DMS153 (cell line): ENCODE results near the gene UBE2J2.

Experiments
- DNase-seq: peaks from one replicate; lab custom pipeline; 2025; lab: John Stamatoyannopoulos, UW

Gene UBE2J2

DNA sequence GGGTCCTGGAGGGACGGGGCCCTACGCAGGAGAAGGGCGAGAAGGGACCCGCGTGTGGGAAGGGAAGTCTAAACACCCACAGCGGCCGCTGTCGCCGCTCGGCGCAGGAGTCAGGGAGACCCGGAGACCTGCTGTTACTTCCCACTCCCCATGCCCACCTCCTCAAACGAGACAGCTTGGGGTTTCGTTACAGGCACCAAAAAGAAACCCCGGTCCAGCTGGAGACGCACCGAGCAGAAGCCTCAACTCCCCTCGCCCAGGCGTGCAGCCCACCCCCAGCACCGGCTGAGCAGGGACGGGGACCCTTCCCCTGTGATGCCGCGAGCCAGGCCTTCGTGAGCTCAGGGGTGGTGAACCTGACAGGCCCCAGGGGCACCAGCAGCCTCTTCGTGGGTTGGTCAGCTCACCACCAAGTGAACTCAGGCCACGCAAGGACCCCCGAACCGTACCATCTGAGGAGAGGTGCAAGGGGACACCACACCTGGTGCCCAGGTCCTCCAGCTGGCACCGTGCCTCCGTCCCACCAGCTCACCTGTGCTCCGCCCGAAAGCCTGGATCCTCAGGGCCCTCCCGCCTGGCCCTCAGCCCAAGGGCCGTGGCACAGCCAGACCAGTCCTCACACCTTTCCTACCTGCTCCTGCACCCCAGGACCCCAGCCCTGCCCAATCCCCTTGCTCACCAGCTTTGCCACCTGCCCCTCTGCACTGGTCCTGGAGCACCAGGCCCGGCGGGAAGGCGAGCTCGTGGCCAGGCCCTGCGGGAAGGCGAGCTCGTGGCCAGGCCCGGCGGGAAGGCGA is 46.9 kb downstream of the UBE2J2 start:
- no peak for DNase-seq

DNA sequence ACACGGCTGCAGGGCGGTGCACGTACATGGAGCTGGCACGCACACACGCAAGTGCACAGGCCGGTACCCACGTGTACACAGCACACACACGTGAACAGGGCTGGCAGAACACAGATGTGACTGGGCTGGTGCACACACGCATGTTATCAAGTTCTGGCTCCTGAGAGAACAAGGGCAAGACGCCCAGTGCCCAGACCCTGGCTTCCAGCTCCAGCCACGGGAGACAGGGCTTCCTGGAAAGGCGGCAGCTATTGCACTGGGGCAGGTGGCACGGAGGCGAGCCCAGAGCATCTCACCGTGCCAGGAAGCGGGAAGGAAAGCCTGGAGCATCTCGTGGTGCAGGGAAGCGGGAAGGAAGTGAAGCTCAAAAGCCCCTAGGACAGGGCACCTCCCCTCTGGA is 47.7 kb downstream of the UBE2J2 start:
- no peak for DNase-seq

DNA sequence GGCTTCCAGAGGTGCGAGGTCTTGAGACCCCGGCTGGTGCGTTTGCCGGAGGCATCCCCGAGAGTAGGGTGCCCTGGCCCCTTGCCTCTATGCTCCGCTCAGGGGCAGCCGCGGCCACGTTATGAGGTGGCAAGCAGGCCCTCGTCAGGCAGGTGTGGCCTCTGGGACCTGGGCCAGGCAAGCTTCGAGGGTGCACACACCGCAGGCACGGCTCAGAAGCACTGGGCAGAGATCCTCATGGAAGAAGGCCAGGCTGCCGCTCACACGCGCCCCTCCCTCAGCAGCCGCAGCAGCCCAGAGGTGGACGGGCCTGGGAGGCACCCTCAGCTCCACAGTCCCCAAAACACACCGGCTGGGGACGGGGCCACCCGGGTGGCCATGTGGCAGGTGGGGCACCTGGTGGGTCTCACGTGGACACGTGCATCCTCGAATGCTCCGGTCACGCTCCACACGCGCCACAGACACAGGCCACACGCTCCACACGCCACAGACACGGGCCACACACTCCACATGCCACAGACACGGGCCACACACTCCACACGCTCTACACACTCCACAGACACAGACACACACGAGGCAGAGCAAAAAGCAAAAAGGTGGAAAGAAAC is 48.3 kb downstream of the UBE2J2 start:
- no peak for DNase-seq

- no peak for DNase-seq
These were observed 49.8 kb downstream of the UBE2J2 start for GRCh38 chr1:1223891-1224290.

DNA sequence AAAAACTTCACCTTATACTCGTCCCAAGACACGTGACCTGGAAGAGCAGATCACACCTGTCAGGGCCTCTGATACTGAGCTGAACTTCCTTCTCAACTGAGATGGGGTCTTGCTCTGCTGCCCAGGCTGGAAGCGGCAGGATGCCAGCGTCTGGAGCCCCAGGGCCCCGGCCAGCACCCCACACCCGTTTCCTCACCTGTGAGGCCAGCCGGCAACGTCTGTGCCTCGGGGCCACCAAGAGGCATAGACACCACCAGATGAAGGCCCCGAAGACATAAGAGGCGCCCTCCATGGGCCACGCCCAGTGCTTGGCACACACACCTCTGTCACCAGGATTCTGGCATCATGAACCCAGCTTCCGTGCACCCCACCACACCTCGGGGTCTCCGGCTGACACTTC is 50.3 kb downstream of the UBE2J2 start:
- no peak for DNase-seq

- DNase-seq = no peak
These were observed 51.0 kb downstream of the UBE2J2 start for GRCh38 chr1:1222575-1223225.

- DNase-seq = no peak
These were observed 51.6 kb downstream of the UBE2J2 start for GRCh38 chr1:1221887-1222574.

- no peak for DNase-seq
These were observed 53.5 kb downstream of the UBE2J2 start for GRCh38 chr1:1220197-1220596.

DNA sequence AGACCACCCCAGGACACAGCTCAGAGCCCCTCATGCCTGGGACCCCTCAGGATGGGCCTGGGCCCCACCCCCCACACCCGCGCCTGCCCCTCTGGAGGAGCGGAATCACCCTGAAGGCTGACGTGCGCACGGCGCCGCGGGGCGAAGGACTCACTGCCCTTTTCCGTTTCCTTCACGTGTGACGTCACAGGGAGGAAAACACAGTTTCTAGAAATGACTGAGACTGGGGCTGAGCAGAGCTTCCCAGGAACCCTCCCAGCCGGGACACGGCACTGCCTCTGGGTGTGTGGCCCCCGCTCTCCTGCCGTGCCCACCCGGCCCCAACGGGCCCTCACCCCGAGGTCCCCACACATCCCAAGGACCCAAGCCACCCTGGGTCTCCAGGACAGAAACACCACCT is 54.3 kb downstream of the UBE2J2 start:
- DNase-seq = no peak

DNA sequence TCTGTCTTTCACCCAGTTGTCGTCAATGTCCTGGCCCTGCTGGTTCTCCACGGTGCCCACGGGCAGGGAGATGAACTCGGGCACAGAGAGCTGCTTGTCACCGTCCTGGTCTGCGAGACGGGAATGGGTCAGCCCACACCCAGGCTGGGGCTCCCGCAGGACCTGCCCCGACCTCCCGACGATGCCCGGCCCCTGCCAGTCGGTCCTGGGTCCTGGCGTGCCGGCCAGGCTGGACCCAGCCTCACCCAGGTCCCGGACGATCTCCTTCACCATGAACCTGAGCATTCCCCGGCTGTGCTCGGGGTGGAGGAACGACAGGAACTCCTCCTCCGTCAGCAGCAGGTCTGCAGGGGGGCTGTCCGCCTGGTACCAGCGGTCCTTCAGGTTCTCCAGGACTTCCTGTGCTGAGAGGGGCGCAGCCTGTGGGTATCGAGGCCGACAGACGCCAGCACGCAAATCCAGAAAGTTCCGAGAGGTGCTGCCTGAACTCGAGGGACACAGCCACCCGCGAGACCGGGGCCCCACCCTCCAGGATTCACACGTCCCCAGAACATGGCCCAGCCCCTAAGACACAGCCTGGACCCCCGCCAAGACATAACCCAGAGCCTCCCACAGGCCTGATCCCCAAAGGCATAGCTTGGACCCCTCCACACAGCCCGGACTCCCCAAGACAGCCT is 55.0 kb downstream of the UBE2J2 start:
- no peak for DNase-seq

DNA sequence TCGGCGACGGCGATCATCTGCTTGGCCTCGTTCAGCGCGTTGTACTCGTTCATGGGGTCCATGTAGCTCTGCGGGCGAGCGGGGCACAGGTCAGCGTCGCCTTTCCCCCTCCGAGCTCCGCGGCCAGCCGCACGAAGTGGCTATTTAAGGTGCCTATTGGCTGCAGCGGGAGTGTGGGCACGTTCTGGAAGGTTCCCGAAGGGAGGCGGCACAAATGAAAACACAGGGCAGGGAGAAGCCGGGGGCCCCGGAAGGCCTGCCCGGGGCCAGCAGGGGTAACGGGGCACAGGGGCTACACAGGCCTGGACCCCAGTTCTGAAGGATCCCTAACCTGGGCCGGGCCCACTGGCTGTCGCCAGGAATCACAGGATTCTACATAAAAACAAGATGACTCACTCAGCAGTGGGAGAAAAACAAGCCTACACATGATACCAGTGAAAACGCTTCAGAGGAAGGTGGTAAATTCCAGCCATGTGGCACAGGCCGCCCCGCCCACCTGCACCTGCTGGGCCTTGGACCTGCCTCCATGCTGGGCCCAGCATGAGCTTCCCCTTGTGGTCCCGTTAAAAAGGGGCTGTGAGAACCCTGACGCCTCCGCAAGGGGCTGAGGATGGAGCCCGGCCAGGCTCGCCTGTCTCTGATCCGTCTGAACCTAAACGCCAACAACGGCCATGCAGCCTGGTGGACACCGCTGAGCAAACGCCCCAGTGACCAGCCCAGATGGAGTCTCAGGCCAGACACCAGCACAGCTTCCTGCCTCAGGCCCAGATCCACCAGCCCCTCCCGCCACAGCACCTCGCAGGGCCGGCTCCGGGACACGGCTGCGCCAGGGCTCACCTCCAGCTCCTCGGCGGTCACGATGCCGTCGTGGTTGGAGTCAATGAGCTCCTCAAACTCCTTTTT is 55.8 kb downstream of the UBE2J2 start:
- no peak for DNase-seq

- DNase-seq = no peak
These were observed 56.7 kb downstream of the UBE2J2 start for GRCh38 chr1:1216770-1217620.

GRCh38 chr1:1215881-1216605 is 57.6 kb downstream of the UBE2J2 start:
- no peak for DNase-seq

DNA sequence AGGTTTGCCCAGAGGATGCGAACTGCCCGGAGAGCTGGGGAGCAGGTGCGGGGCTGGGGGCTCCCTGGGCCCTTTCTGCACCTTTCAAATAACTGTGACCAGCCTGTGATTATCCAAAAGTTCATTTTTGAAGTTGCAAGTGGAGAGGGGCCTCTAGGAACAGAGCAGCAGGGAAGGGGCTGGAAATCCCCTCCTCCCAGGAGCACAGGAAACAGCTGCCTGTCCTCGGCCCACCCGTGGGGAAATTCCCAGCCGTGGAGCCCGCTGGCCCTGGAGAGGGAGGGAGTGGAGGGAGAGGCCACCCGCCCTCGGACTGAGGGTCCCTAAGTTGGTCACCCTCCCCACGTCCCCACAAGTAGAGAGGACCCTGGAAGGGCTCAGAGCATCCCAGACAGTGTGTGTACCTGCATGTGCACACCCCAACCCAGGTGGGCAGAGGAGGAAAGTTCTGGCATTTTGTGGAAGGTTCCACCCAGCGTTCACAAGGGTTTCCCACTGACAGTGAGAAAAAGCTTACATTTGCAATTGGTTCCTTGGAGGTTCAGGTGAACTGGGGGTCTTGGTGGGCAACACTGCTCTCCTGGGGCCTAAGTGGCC is 58.5 kb downstream of the UBE2J2 start:
- DNase-seq = no peak

GRCh38 chr1:1213345-1214265 is 60.0 kb downstream of the UBE2J2 start, which contains the start of gene TNFRSF4:
TSS of gene TNFRSF4 (minus strand) at chr1:1214153. CDS start at chr1:1214127, 26 bp downstream.
- no peak for DNase-seq

GRCh38 chr1:1212780-1213344 is 60.8 kb downstream of the UBE2J2 start:
- DNase-seq = no peak
